IMR-90 (cell line): Measurements from ENCODE around the gene COL12A1. TPM values are rescaled to one million over a fixed set of nuclear protein-coding genes. Genes with fewer than 3 reads are reported as not detected.

ENCODE experiments used
- ATAC-seq: fragments of 200-7000 bp; cut with Tn5 transposase; 2 replicates; pipeline ENCODE4 v1.9.1; 2020; ENCODE audit warnings: low read depth, mild to moderate bottlenecking, moderate library complexity
- BruUV-seq: library from RNA; stranded (reverse); fragments of 400-500 nt; replicated peaks from 2 replicates; lab custom pipeline; 2021; lab: Mats Ljungman, UMichigan
- CTCF ChIA-PET: fragments of 300-600 bp; formaldehyde crosslinking; extraction: SDS; loops from one replicate; lab custom pipeline; 2021; ENCODE audit warnings: antibody characterized with exemption; lab: Yijun Ruan, JAX
- POLR2A ChIA-PET: fragments of 300-600 bp; sonication (Branson Sonifier 250); formaldehyde crosslinking; loops from one replicate; lab custom pipeline; 2022; ENCODE audit warnings: antibody characterized with exemption; ENCODE audit not compliant: unreplicated experiment; lab: Charles Lee
- DNase-seq: peaks from one replicate; pipeline ENCODE4 v3.0.0; 2013
- H2AFZ ChIP-seq: replicated peaks from 2 replicates; pipeline ENCODE3; 2013; ENCODE audit warnings: low read length, mild to moderate bottlenecking; ENCODE audit not compliant: poor library complexity
- H2AK5ac ChIP-seq: 2 replicates; pipeline ENCODE4 v1.6.1; 2013; ENCODE audit warnings: low read depth, low read length, inconsistent platforms
- H2AK9ac ChIP-seq: replicated peaks from 2 replicates; pipeline ENCODE3; 2013; ENCODE audit warnings: mild to moderate bottlenecking, low read depth, low read length, moderate library complexity; ENCODE audit not compliant: poor library complexity
- H2BK120ac ChIP-seq: 2 replicates; pipeline ENCODE4 v1.6.1; 2013; ENCODE audit warnings: low read depth, low read length, inconsistent platforms
- H2BK15ac ChIP-seq: 3 replicates; pipeline ENCODE4 v1.6.1; 2013; ENCODE audit warnings: low read depth, low read length, inconsistent platforms
- H2BK20ac ChIP-seq: 2 replicates; pipeline ENCODE4 v1.6.1; 2013; ENCODE audit warnings: low read depth, mild to moderate bottlenecking, inconsistent platforms, low read length, moderate library complexity
- H2BK5ac ChIP-seq: 2 replicates; pipeline ENCODE4 v1.6.1; 2013; ENCODE audit warnings: mild to moderate bottlenecking, low read depth, low read length, inconsistent platforms; ENCODE audit not compliant: poor library complexity, severe bottlenecking
- H3K14ac ChIP-seq: replicated peaks from 2 replicates; pipeline ENCODE4 v1.6.1; 2013; ENCODE audit warnings: low read depth, low read length, inconsistent platforms
- H3K18ac ChIP-seq: 2 replicates; pipeline ENCODE4 v1.6.1; 2013; ENCODE audit warnings: low read depth, low read length, control low read depth
- H3K23ac ChIP-seq: 2 replicates; pipeline ENCODE4 v1.6.1; 2013; ENCODE audit warnings: low read depth, low read length, inconsistent platforms
- H3K27ac ChIP-seq: 2 replicates; pipeline ENCODE4 v1.5.1; 2013; ENCODE audit warnings: mild to moderate bottlenecking, control low read depth, low read length; ENCODE audit not compliant: insufficient read depth
- H3K27me3 ChIP-seq: 2 replicates; pipeline ENCODE4 v1.6.1; 2013; ENCODE audit warnings: low read length; ENCODE audit not compliant: control insufficient read depth, insufficient read depth
- H3K36me3 ChIP-seq: 2 replicates; pipeline ENCODE4 v1.6.1; 2013; ENCODE audit warnings: low read length, mixed read lengths; ENCODE audit not compliant: control insufficient read depth, insufficient read depth
- H3K4ac ChIP-seq: 2 replicates; pipeline ENCODE4 v1.6.1; 2013; ENCODE audit warnings: low read depth, low read length, inconsistent platforms
- H3K4me1 ChIP-seq: 2 replicates; pipeline ENCODE4 v1.6.1; 2013; ENCODE audit warnings: low read length, mixed read lengths; ENCODE audit not compliant: control insufficient read depth, insufficient read depth
- H3K4me2 ChIP-seq: 2 replicates; pipeline ENCODE4 v1.6.1; 2013; ENCODE audit warnings: low read depth, mild to moderate bottlenecking, control low read depth, low read length, moderate library complexity
- H3K4me3 ChIP-seq: 2 replicates; pipeline ENCODE4 v1.5.1; 2013; ENCODE audit warnings: low read depth, mild to moderate bottlenecking, control low read depth, low read length, moderate library complexity; ENCODE audit not compliant: insufficient read depth
- H3K56ac ChIP-seq: 2 replicates; pipeline ENCODE4 v1.6.1; 2013; ENCODE audit warnings: low read length, inconsistent platforms; ENCODE audit not compliant: insufficient read depth; ENCODE audit errors: extremely low read depth
- H3K79me1 ChIP-seq, 2 experiments: 2 replicates each; pipeline ENCODE4 v1.6.1; 2013; ENCODE audit warnings: low read length in 2 of 2, inconsistent platforms in 1 of 2, low read depth in 1 of 2
- H3K9ac ChIP-seq: 2 replicates; pipeline ENCODE4 v1.6.1; 2013; ENCODE audit warnings: low read depth, low read length, control low read depth
- H3K9me1 ChIP-seq: 2 replicates; pipeline ENCODE4 v1.6.1; 2013; ENCODE audit warnings: low read length, inconsistent platforms; ENCODE audit not compliant: insufficient read depth
- H3K9me3 ChIP-seq: 2 replicates; pipeline ENCODE4 v1.6.1; 2013; ENCODE audit warnings: low read length; ENCODE audit not compliant: control insufficient read depth, insufficient read depth
- H4K20me1 ChIP-seq: 2 replicates; pipeline ENCODE4 v1.6.1; 2013; ENCODE audit warnings: low read length, inconsistent platforms; ENCODE audit not compliant: insufficient read depth
- H4K5ac ChIP-seq: 2 replicates; pipeline ENCODE4 v1.6.1; 2013; ENCODE audit warnings: mild to moderate bottlenecking, low read depth, low read length, control low read depth
- H4K8ac ChIP-seq, 2 experiments: 2 replicates each; pipeline ENCODE4 v1.6.1; 2013; ENCODE audit warnings: low read depth in 2 of 2, low read length in 2 of 2, control low read depth in 1 of 2, inconsistent platforms in 1 of 2
- H4K91ac ChIP-seq: 2 replicates; pipeline ENCODE4 v1.6.1; 2013; ENCODE audit warnings: low read depth, low read length, inconsistent platforms; ENCODE audit not compliant: insufficient read depth
- CEBPB ChIP-seq: IDR thresholded peaks from 2 replicates; pipeline ENCODE4 v1.6.1; 2012; ENCODE audit warnings: low read depth, low read length, improper control_type of control experiment
- RFX5 ChIP-seq: IDR thresholded peaks from 2 replicates; pipeline ENCODE4 v1.8.0; 2012; ENCODE audit warnings: low read depth, mild to moderate bottlenecking, low read length, moderate library complexity
- WGBS, 2 experiments: methylation state at CpG; one replicate each; pipeline versions ENCODE4 v1.1.5 to v1.1.7; 2013; ENCODE audit warnings: missing lambda C conversion rate in 2 of 2; ENCODE audit not compliant: insufficient read length in 1 of 2; ENCODE audit errors: extremely low coverage in 2 of 2; 5-methylcytosine and 5-hydroxymethylcytosine counted together
- dilution Hi-C: fragments of 300-500 bp; cut with HindIII; formaldehyde crosslinking; loops from one replicate; pipeline ENCODE4 v1.14.3; 2018; ENCODE audit warnings: low sequenced_read_pairs; ENCODE audit not compliant: unreplicated experiment
- in situ Hi-C: fragments of 300-500 bp; cut with MboI; formaldehyde crosslinking; loops from 3 replicates; pipeline ENCODE4 v1.14.3; 2019; ENCODE audit warnings: low sequenced_read_pairs, inconsistent platforms, mixed read lengths
- intact Hi-C: fragments of 100-400 bp; cut with micrococcal nuclease; formaldehyde crosslinking; loops from 2 replicates; pipeline ENCODE4 v1.10.0; 2022
- polyA plus RNA-seq, 3 experiments: library from polyadenylated mRNA; depleted of rRNA; stranded (reverse); fragments of >200 nt; gene quantifications; 2 replicates each; pipeline ENCODE4 v1.2.3, GENCODE V29; 2012; ENCODE audit warnings: low replicate concordance in 1 of 3
- total RNA-seq: library from RNA; depleted of rRNA; stranded (reverse); fragments of >200 nt; gene quantifications from 2 replicates; pipeline ENCODE4 v1.2.3, GENCODE V29; 2012

COL12A1 gene
- total and polyA plus RNA-seq, 2 of the 4 experiments (the other 2 are of a cell fraction), result 350 to 452 TPM

DNA sequence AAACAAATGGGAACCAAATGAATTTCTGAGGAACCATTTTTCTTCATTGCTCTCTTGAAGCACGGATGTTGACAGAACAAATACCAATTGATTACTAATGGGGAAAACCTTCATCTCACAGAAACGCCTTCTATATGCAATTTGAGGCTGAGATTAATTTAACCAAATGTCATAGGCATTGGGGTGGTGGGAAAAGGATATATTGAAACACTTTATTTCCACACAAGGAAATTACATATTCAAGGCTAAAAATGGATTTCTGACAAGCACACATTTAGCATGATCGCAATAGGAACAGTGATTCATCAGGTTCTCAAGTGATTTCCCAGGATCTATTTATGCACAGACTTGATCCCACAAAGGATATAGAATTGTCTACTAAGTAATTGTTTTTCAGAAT is 88.9 kb downstream of the COL12A1 start:
- Histone ChIP-seq H2AK5ac (no peak overlapping the region), H3K14ac (no peak overlapping the region), H3K4me3 (no peak overlapping the region), H3K4me1 (peaks cover 6% of the 10 kb centered on the region; the same call in 1 of the 2 replicates), H3K18ac (no peak overlapping the region), H3K4me2 (no peak overlapping the region), H3K27me3 (no peaks in the 10 kb centered on the region), H2BK20ac (peak overlapping the region; percentile 38; the same call in 1 of the 2 replicates), H2AFZ (no peak overlapping the region), H4K5ac (no peak overlapping the region), H3K23ac (peak overlapping the region; percentile 67; the same call in 1 of the 2 replicates), H2BK15ac (no peak overlapping the region), H4K20me1 (no peaks in the 10 kb centered on the region), H3K56ac (no peak overlapping the region), H4K8ac (peak overlapping the region in 1 of 2 experiments; percentile 53; a peak in 2 of 4 replicates), H3K9me3 (no peaks in the 10 kb centered on the region), H4K91ac (peak overlapping the region; percentile 58; the same call in 1 of the 2 replicates), H3K36me3 (peaks cover 38% of the 10 kb centered on the region), H2AK9ac (no peak overlapping the region), H3K79me1 (peaks cover 18 to 47% of the 10 kb centered on the region in 2 experiments), H2BK120ac (peak overlapping the region; percentile 51; the same call in 1 of the 2 replicates), H3K27ac (no peak overlapping the region), H3K4ac (no peak overlapping the region), H3K9me1 (peaks cover 6% of the 10 kb centered on the region), H3K9ac (no peak overlapping the region), H2BK5ac (peak overlapping the region; percentile 70)
- dilution Hi-C loops, result no loop called here
- BruUV-seq, result no TSS peak
- DNase-seq, result peak; percentile 42
- in situ Hi-C loops, result no loop called here
- no peak for ATAC-seq
- intact Hi-C loops, result no loop called here
- ChIA-PET POLR2A (no interaction called here), CTCF (interaction anchor here (1.4 kb wide), 1 partner anchor 57 kb away, joined by 4 read pairs; no protein-coding TSS in a partner anchor)
- no CpG with 5 or more reads among the region's 3 CpGs for WGBS, 2 experiments
- TF ChIP-seq RFX5, result no peak
- peak; percentile 29; the same call in 1 of the 2 replicates for TF ChIP-seq CEBPB
